Measurements from ENCODE around the gene KIRREL3.

Gene KIRREL3

GRCh38 chr11:126738295-126739031 lies 262.1 kb downstream of the KIRREL3 start:
- no peak for DNase-seq (ENCODE audit: low read depth)

GRCh38 chr11:126736682-126737572 lies 263.6 kb downstream of the KIRREL3 start:
- DNase-seq (ENCODE audit: low read depth) = no peak

- no peak for DNase-seq (ENCODE audit: low read depth)
Measured at GRCh38 chr11:126734752-126735151, 265.8 kb downstream of the KIRREL3 start.

- no peak for DNase-seq (ENCODE audit: low read depth)
Measured at GRCh38 chr11:126733685-126734084, 266.9 kb downstream of the KIRREL3 start.

- no peak for DNase-seq (ENCODE audit: low read depth)
Measured at GRCh38 chr11:126732981-126733380, 267.6 kb downstream of the KIRREL3 start.

- DNase-seq (ENCODE audit: low read depth) = no peak
Measured at GRCh38 chr11:126731576-126732142, 268.9 kb downstream of the KIRREL3 start.

GRCh38 chr11:126727381-126727780 lies 273.2 kb downstream of the KIRREL3 start:
- no peak for DNase-seq (ENCODE audit: low read depth)

- DNase-seq (ENCODE audit: low read depth) = no peak
Measured at GRCh38 chr11:126725521-126725920, 275.0 kb downstream of the KIRREL3 start.

- DNase-seq (ENCODE audit: low read depth) = no peak
Measured at GRCh38 chr11:126725043-126725442, 275.5 kb downstream of the KIRREL3 start.

GRCh38 chr11:126723665-126724045 lies 276.9 kb downstream of the KIRREL3 start:
- DNase-seq (ENCODE audit: low read depth) = no peak

GRCh38 chr11:126722956-126723664 lies 277.5 kb downstream of the KIRREL3 start:
- no peak for DNase-seq (ENCODE audit: low read depth)

- DNase-seq (ENCODE audit: low read depth) = no peak
Measured at GRCh38 chr11:126722006-126722736, 278.4 kb downstream of the KIRREL3 start.

- no peak for DNase-seq (ENCODE audit: low read depth)
Measured at GRCh38 chr11:126720539-126721235, 279.9 kb downstream of the KIRREL3 start.

- no peak for DNase-seq (ENCODE audit: low read depth)
Measured at GRCh38 chr11:126719740-126720139, 280.8 kb downstream of the KIRREL3 start.

- no peak for DNase-seq (ENCODE audit: low read depth)
Measured at GRCh38 chr11:126718276-126718675, 282.3 kb downstream of the KIRREL3 start.

GRCh38 chr11:126716456-126717083 lies 284.0 kb downstream of the KIRREL3 start:
- DNase-seq (ENCODE audit: low read depth) = no peak

- no peak for DNase-seq (ENCODE audit: low read depth)
Measured at GRCh38 chr11:126713806-126714205, 286.8 kb downstream of the KIRREL3 start.

GRCh38 chr11:126711977-126712625 lies 288.5 kb downstream of the KIRREL3 start:
- DNase-seq (ENCODE audit: low read depth) = peak; percentile 37

GRCh38 chr11:126710804-126711399 lies 289.7 kb downstream of the KIRREL3 start:
- no peak for DNase-seq (ENCODE audit: low read depth)

Measured in GM04503 (cell line).